ENCODE results near the gene FAM110D. TPM values are rescaled to one million over a fixed set of nuclear protein-coding genes. Genes with fewer than 3 reads are reported as not detected.

The FAM110D gene
- total RNA-seq, 1 experiment from 2014 or later = 0.46 TPM

DNA sequence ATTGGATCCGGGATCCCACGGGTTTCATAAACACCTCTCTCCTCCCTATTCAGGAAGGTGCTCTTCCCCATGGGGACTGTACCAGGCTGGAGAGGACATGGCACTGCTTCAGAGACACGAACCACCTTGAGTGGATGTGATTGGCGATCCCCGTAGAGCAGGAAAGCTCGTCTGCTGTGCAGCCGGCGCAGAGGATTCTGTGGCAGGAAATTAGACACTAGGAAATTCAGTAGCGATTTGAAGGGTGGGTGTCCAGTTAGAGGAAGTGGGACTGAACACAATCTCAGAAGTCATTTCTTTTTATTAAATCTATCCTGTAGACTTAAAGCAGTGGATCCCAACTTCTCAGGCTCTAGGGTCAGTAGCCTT lies 46.5 kb upstream of the FAM110D start:
- Histone ChIP-seq H3K27me3 (ENCODE audit: insufficient read depth, low read length) (no peaks in the 10 kb centered on the region), H3K4ac (ENCODE audit: low read depth, low read length) (no peak overlapping the region), H2BK20ac (ENCODE audit: low read depth, low read length, poor library complexity, severe bottlenecking) (no peak overlapping the region), H3K23me2 (ENCODE audit: insufficient read length, low read depth, low read length, poor library complexity, severe bottlenecking) (peaks cover 11% of the 10 kb centered on the region), H2BK120ac (ENCODE audit: low read depth, low read length, poor library complexity, severe bottlenecking) (no peak overlapping the region), H3K23ac (ENCODE audit: insufficient read length, low read depth, low read length) (no peak overlapping the region), H2BK5ac (ENCODE audit: insufficient read length, low read length) (no peak overlapping the region), H2BK12ac (ENCODE audit: insufficient read length, low read depth, low read length) (no peak overlapping the region), H3K56ac (ENCODE audit: insufficient read length, low read depth, low read length) (no peak overlapping the region), H3K9me3 (ENCODE audit: control insufficient read depth, low read depth, low read length) (no peaks in the 10 kb centered on the region), H4K20me1 (ENCODE audit: control insufficient read depth, insufficient read depth, insufficient read length) (no peaks in the 10 kb centered on the region), H4K91ac (ENCODE audit: insufficient read length, low read depth, low read length) (no peak overlapping the region), H2BK15ac (ENCODE audit: low read depth, low read length) (no peak overlapping the region), H3K79me2 (ENCODE audit: insufficient read depth, low read length) (no peaks in the 10 kb centered on the region), H4K5ac (ENCODE audit: insufficient read length, low read depth, low read length) (no peak overlapping the region), H2AFZ (ENCODE audit: low read length) (peak overlapping the region; percentile 41), H2AK5ac (ENCODE audit: insufficient read length, low read length) (no peak overlapping the region), H3K18ac (ENCODE audit: insufficient read length, low read depth, low read length) (peak overlapping the region; percentile 28), H4K8ac (replicated peaks; ENCODE audit: insufficient read length, low read depth, low read length) (no peak overlapping the region), H3K27ac (ENCODE audit: insufficient read length, low read depth, low read length) (no peak overlapping the region), H3K14ac (ENCODE audit: insufficient read depth, low read length) (no peak overlapping the region), H3K9ac (ENCODE audit: extremely low read depth, insufficient read length, low read length) (peak overlapping the region; percentile 58), H3K4me1 (ENCODE audit: insufficient read depth, low read length) (no peaks in the 10 kb centered on the region), H3K4me2 (ENCODE audit: insufficient read depth, insufficient read length, low read length) (peak overlapping the region; percentile 77), H3K79me1 (ENCODE audit: insufficient read depth, low read depth, low read length, poor library complexity, severe bottlenecking) (no peaks in the 10 kb centered on the region), H3T11ph (ENCODE audit: low read length) (no peak overlapping the region)
- DNase-seq = no peak
- peak overlapping the region in 2 of 3 experiments; percentile 90 to 94; a peak in 4 of 7 replicates for H3K27ac Mint-ChIP-seq
- TF ChIP-seq, protein P1, sequence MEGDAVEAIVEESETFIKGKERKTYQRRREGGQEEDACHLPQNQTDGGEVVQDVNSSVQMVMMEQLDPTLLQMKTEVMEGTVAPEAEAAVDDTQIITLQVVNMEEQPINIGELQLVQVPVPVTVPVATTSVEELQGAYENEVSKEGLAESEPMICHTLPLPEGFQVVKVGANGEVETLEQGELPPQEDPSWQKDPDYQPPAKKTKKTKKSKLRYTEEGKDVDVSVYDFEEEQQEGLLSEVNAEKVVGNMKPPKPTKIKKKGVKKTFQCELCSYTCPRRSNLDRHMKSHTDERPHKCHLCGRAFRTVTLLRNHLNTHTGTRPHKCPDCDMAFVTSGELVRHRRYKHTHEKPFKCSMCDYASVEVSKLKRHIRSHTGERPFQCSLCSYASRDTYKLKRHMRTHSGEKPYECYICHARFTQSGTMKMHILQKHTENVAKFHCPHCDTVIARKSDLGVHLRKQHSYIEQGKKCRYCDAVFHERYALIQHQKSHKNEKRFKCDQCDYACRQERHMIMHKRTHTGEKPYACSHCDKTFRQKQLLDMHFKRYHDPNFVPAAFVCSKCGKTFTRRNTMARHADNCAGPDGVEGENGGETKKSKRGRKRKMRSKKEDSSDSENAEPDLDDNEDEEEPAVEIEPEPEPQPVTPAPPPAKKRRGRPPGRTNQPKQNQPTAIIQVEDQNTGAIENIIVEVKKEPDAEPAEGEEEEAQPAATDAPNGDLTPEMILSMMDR (conservative IDR thresholded peaks at IDR 0.05) = no peak
- peaks cover 0 to 2% of the 10 kb centered on the region in 2 experiments; a peak in 1 of 5 replicates for H3K9me3 Mint-ChIP-seq
- peaks cover 18% of the 10 kb centered on the region in 2 experiments for H3K4me1 Mint-ChIP-seq
- H3K4me3 Mint-ChIP-seq = peak overlapping the region; percentile 86 to 92
- WGBS (ENCODE audit: extremely low coverage, insufficient read length, low lambda C conversion rate) = no CpG with 5 or more reads among the region's 9 CpGs
- H3K36me3 Mint-ChIP-seq (ENCODE audit: insufficient read depth in 1 of 3, low read depth in 3 of 3) = peaks cover 2 to 18% (median 9%) of the 10 kb centered on the region in 3 experiments; a peak in 5 of 7 replicates
- peaks cover 16% of the 10 kb centered on the region for H3K27me3 Mint-ChIP-seq (ENCODE audit: low read depth)

Measured in H9 (cell line).